Measurements from ENCODE around the gene COX19. TPM values are rescaled to one million over a fixed set of nuclear protein-coding genes. Genes with fewer than 3 reads are reported as not detected.

COX19 gene
- total RNA-seq, 2 experiments from 2014 or later, result 16.8 to 18.2 TPM

GRCh38 chr7:1017586-1018333, 42.4 kb upstream of the COX19 start:
- ATAC-seq (no peak), DNase-seq (no peak)
- ChIA-PET CTCF (interaction anchor here (4.3 kb wide), 1 partner anchor 48 kb away, joined by 14 read pairs; no protein-coding TSS in a partner anchor), POLR2A (interaction anchor here (1.1 kb wide), 1 partner anchor 43 kb away, joined by 4 read pairs; no protein-coding TSS in a partner anchor)
- Mint-ChIP-seq H3K27ac (no peak overlapping the region), H3K36me3 (ENCODE audit: low read depth) (peaks cover 18% of the 10 kb centered on the region), H3K9me3 (ENCODE audit: insufficient read depth) (peaks cover 4% of the 10 kb centered on the region), H3K4me3 (no peak overlapping the region), H3K27me3 (ENCODE audit: low read depth) (no peaks in the 10 kb centered on the region), H3K4me1 (ENCODE audit: low read depth) (peaks cover 4% of the 10 kb centered on the region)

- no peak for ATAC-seq
- Mint-ChIP-seq H3K4me3 (no peak overlapping the region), H3K9me3 (ENCODE audit: insufficient read depth) (peaks cover 4% of the 10 kb centered on the region), H3K27me3 (ENCODE audit: low read depth) (no peaks in the 10 kb centered on the region), H3K27ac (no peak overlapping the region), H3K4me1 (ENCODE audit: low read depth) (peaks cover 4% of the 10 kb centered on the region), H3K36me3 (ENCODE audit: low read depth) (peaks cover 11% of the 10 kb centered on the region)
- CTCF ChIA-PET, result no interaction called here
- POLR2A ChIA-PET, result no interaction called here
- no peak for DNase-seq
These were observed 41.5 kb upstream of the COX19 start for GRCh38 chr7:1016577-1017531.

GRCh38 chr7:1015196-1016121, 40.1 kb upstream of the COX19 start:
- Mint-ChIP-seq H3K36me3 (ENCODE audit: low read depth) (peaks cover 4% of the 10 kb centered on the region), H3K9me3 (ENCODE audit: insufficient read depth) (no peaks in the 10 kb centered on the region), H3K4me3 (no peak overlapping the region), H3K4me1 (ENCODE audit: low read depth) (peaks cover 9% of the 10 kb centered on the region), H3K27ac (no peak overlapping the region), H3K27me3 (ENCODE audit: low read depth) (no peaks in the 10 kb centered on the region)
- DNase-seq (no peak), ATAC-seq (no peak)
- CTCF ChIA-PET, result no interaction called here
- POLR2A ChIA-PET, result no interaction called here

- DNase-seq (no peak), ATAC-seq (no peak)
- H3K36me3 Mint-ChIP-seq (ENCODE audit: low read depth), result peaks cover 4% of the 10 kb centered on the region
- H3K27ac Mint-ChIP-seq, result no peak overlapping the region
- no peaks in the 10 kb centered on the region for H3K27me3 Mint-ChIP-seq (ENCODE audit: low read depth)
- no peaks in the 10 kb centered on the region for H3K9me3 Mint-ChIP-seq (ENCODE audit: insufficient read depth)
- peaks cover 9% of the 10 kb centered on the region for H3K4me1 Mint-ChIP-seq (ENCODE audit: low read depth)
- no peak overlapping the region for H3K4me3 Mint-ChIP-seq
- CTCF ChIA-PET, result no interaction called here
- POLR2A ChIA-PET, result no interaction called here
These were observed 39.3 kb upstream of the COX19 start for GRCh38 chr7:1014681-1015080.

GRCh38 chr7:1013581-1013980, 38.2 kb upstream of the COX19 start:
- H3K36me3 Mint-ChIP-seq (ENCODE audit: low read depth), result peaks cover 10% of the 10 kb centered on the region
- ChIA-PET CTCF (no interaction called here), POLR2A (no interaction called here)
- no peaks in the 10 kb centered on the region for H3K27me3 Mint-ChIP-seq (ENCODE audit: low read depth)
- H3K9me3 Mint-ChIP-seq (ENCODE audit: insufficient read depth), result no peaks in the 10 kb centered on the region
- DNase-seq, result no peak
- no peak for ATAC-seq
- H3K27ac Mint-ChIP-seq, result no peak overlapping the region
- peaks cover 9% of the 10 kb centered on the region for H3K4me1 Mint-ChIP-seq (ENCODE audit: low read depth)
- no peak overlapping the region for H3K4me3 Mint-ChIP-seq

- H3K36me3 Mint-ChIP-seq (ENCODE audit: low read depth), result peaks cover 10% of the 10 kb centered on the region
- POLR2A ChIA-PET, result no interaction called here
- ATAC-seq (no peak), DNase-seq (no peak)
- no peaks in the 10 kb centered on the region for H3K27me3 Mint-ChIP-seq (ENCODE audit: low read depth)
- peaks cover 5% of the 10 kb centered on the region for H3K4me1 Mint-ChIP-seq (ENCODE audit: low read depth)
- CTCF ChIA-PET, result interaction anchor here (1.9 kb wide), 1 partner anchor 19 kb away, joined by 8 read pairs; no protein-coding TSS in a partner anchor
- H3K9me3 Mint-ChIP-seq (ENCODE audit: insufficient read depth), result no peaks in the 10 kb centered on the region
- H3K27ac Mint-ChIP-seq, result no peak overlapping the region
- no peak overlapping the region for H3K4me3 Mint-ChIP-seq
These were observed 37.4 kb upstream of the COX19 start for GRCh38 chr7:1012716-1013095.

GRCh38 chr7:1012004-1012715, 36.8 kb upstream of the COX19 start:
- Mint-ChIP-seq H3K27ac (no peak overlapping the region), H3K36me3 (ENCODE audit: low read depth) (peaks cover 10% of the 10 kb centered on the region), H3K4me3 (no peak overlapping the region), H3K4me1 (ENCODE audit: low read depth) (peaks cover 5% of the 10 kb centered on the region), H3K9me3 (ENCODE audit: insufficient read depth) (no peaks in the 10 kb centered on the region), H3K27me3 (ENCODE audit: low read depth) (no peaks in the 10 kb centered on the region)
- ATAC-seq, result no peak
- ChIA-PET CTCF (interaction anchor here (1.9 kb wide), 1 partner anchor 19 kb away, joined by 8 read pairs; no protein-coding TSS in a partner anchor), POLR2A (no interaction called here)
- DNase-seq, result no peak

GRCh38 chr7:1011297-1012003, 36.1 kb upstream of the COX19 start:
- CTCF ChIA-PET, result interaction anchor here (1.9 kb wide), 1 partner anchor 18 kb away, joined by 8 read pairs; no protein-coding TSS in a partner anchor
- peak; percentile 20 for ATAC-seq
- Mint-ChIP-seq H3K27ac (peak overlapping the region; percentile 52), H3K27me3 (ENCODE audit: low read depth) (no peaks in the 10 kb centered on the region), H3K9me3 (ENCODE audit: insufficient read depth) (no peaks in the 10 kb centered on the region), H3K36me3 (ENCODE audit: low read depth) (peaks cover 10% of the 10 kb centered on the region), H3K4me3 (no peak overlapping the region), H3K4me1 (ENCODE audit: low read depth) (peaks cover 5% of the 10 kb centered on the region)
- no peak for DNase-seq
- POLR2A ChIA-PET, result no interaction called here

- H3K27me3 Mint-ChIP-seq (ENCODE audit: low read depth), result no peaks in the 10 kb centered on the region
- H3K36me3 Mint-ChIP-seq (ENCODE audit: low read depth), result peaks cover 8% of the 10 kb centered on the region
- H3K4me3 Mint-ChIP-seq, result no peak overlapping the region
- DNase-seq (no peak), ATAC-seq (no peak)
- H3K9me3 Mint-ChIP-seq (ENCODE audit: insufficient read depth), result no peaks in the 10 kb centered on the region
- no peak overlapping the region for H3K27ac Mint-ChIP-seq
- ChIA-PET CTCF (no interaction called here), POLR2A (no interaction called here)
- H3K4me1 Mint-ChIP-seq (ENCODE audit: low read depth), result peaks cover 5% of the 10 kb centered on the region
These were observed 34.9 kb upstream of the COX19 start for GRCh38 chr7:1010226-1010625.

- Mint-ChIP-seq H3K27ac (no peak overlapping the region), H3K36me3 (ENCODE audit: low read depth) (peaks cover 8% of the 10 kb centered on the region), H3K4me1 (ENCODE audit: low read depth) (peaks cover 5% of the 10 kb centered on the region), H3K27me3 (ENCODE audit: low read depth) (no peaks in the 10 kb centered on the region), H3K4me3 (no peak overlapping the region), H3K9me3 (ENCODE audit: insufficient read depth) (no peaks in the 10 kb centered on the region)
- CTCF ChIA-PET, result no interaction called here
- DNase-seq (no peak), ATAC-seq (no peak)
- POLR2A ChIA-PET, result no interaction called here
These were observed 34.4 kb upstream of the COX19 start for GRCh38 chr7:1009747-1010146.
